MM.1S (cell line): ENCODE data around the gene UNC5CL.

Experiments used
- DNase-seq: peaks from one replicate; pipeline ENCODE4 v3.0.0-alpha.2; 2015
- H2AFZ ChIP-seq: fragments of 300-600 bp; sonication (generic); 2 replicates; pipeline ENCODE4 v1.6.0; 2016; ENCODE audit warnings: antibody characterized with exemption, low read length
- H3F3A ChIP-seq: fragments of 300-600 bp; sonication (generic); 2 replicates; pipeline ENCODE4 v1.6.1; 2016; ENCODE audit warnings: mild to moderate bottlenecking, antibody characterized with exemption, low read length, moderate library complexity, mixed read lengths; ENCODE audit not compliant: insufficient read depth
- H3K27ac ChIP-seq: fragments of 300-600 bp; sonication (generic); 2 replicates; pipeline ENCODE4 v1.5.1; 2016; ENCODE audit warnings: mild to moderate bottlenecking, low read length
- H3K27me3 ChIP-seq: fragments of 300-600 bp; sonication (generic); replicated peaks from 2 replicates; pipeline ENCODE4 v1.6.0; 2016; ENCODE audit warnings: low read length; ENCODE audit not compliant: insufficient read depth
- H3K36me3 ChIP-seq: fragments of 300-600 bp; sonication (generic); replicated peaks from 2 replicates; pipeline ENCODE4 v1.6.1; 2016; ENCODE audit warnings: mild to moderate bottlenecking, low read length, mixed read lengths; ENCODE audit not compliant: insufficient read depth
- H3K4me1 ChIP-seq: fragments of 300-600 bp; sonication (generic); 2 replicates; pipeline ENCODE4 v1.6.1; 2016; ENCODE audit warnings: low read length, mixed read lengths
- H3K4me2 ChIP-seq: fragments of 300-600 bp; sonication (generic); 2 replicates; pipeline ENCODE4 v1.6.0; 2016; ENCODE audit warnings: low read depth, low read length
- H3K4me3 ChIP-seq: fragments of 300-600 bp; sonication (generic); 2 replicates; pipeline ENCODE4 v1.5.1; 2016; ENCODE audit warnings: low read length, mixed read lengths
- H3K79me2 ChIP-seq: fragments of 300-600 bp; sonication (generic); 2 replicates; pipeline ENCODE4 v1.6.1; 2016; ENCODE audit warnings: mixed run types, low read length, mixed read lengths
- H3K9ac ChIP-seq: fragments of 300-600 bp; sonication (generic); 2 replicates; pipeline ENCODE4 v1.6.1; 2016; ENCODE audit warnings: low read length, mixed read lengths
- H3K9me2 ChIP-seq: fragments of 300-600 bp; sonication (generic); replicated peaks from 2 replicates; pipeline ENCODE4 v1.6.1; 2016; ENCODE audit warnings: mild to moderate bottlenecking, low read length, mixed read lengths; ENCODE audit not compliant: insufficient read depth
- H3K9me3 ChIP-seq: fragments of 300-600 bp; sonication (generic); replicated peaks from 2 replicates; pipeline ENCODE4 v1.6.1; 2016; ENCODE audit warnings: mild to moderate bottlenecking, low read length, mixed read lengths; ENCODE audit not compliant: insufficient read depth
- H4K20me1 ChIP-seq: fragments of 300-600 bp; sonication (generic); 2 replicates; pipeline ENCODE4 v1.6.1; 2016; ENCODE audit warnings: mild to moderate bottlenecking, low read length, moderate library complexity, mixed read lengths; ENCODE audit not compliant: insufficient read depth
- EZH2 ChIP-seq: fragments of 300-600 bp; sonication (generic); optimal IDR thresholded peaks from 2 replicates; pipeline ENCODE3; 2017; ENCODE audit warnings: low read depth, mild to moderate bottlenecking, antibody characterized with exemption, low read length, mixed read lengths
- EZH2phosphoT487 ChIP-seq: fragments of 300-600 bp; sonication (generic); IDR thresholded peaks from 2 replicates; pipeline ENCODE4 v1.6.1; 2018; ENCODE audit warnings: antibody characterized with exemption, low read length
- TF ChIP-seq, protein P1 (sequence below): fragments of 300-600 bp; sonication (generic); IDR thresholded peaks from 2 replicates; pipeline ENCODE4 v1.5.1; 2016; ENCODE audit warnings: antibody characterized with exemption, low read length, mixed read lengths

The UNC5CL gene

GRCh38 chr6:40986921-40987819 is 51.9 kb downstream of the UNC5CL start:
- Histone ChIP-seq H3K79me2 (no peaks in the 10 kb centered on the region), H3K4me2 (no peak overlapping the region), H2AFZ (no peak overlapping the region), H3K9me3 (no peaks in the 10 kb centered on the region), H3K27me3 (no peaks in the 10 kb centered on the region), H3K27ac (no peak overlapping the region), H3K4me3 (no peak overlapping the region), H3K9me2 (no peaks in the 10 kb centered on the region), H3K4me1 (no peaks in the 10 kb centered on the region), H3K36me3 (no peaks in the 10 kb centered on the region), H3F3A (no peaks in the 10 kb centered on the region), H3K9ac (no peak overlapping the region), H4K20me1 (no peaks in the 10 kb centered on the region)
- DNase-seq, result no peak
- TF ChIP-seq EZH2 (no peak), EZH2phosphoT487 (no peak)
- TF ChIP-seq, protein P1, sequence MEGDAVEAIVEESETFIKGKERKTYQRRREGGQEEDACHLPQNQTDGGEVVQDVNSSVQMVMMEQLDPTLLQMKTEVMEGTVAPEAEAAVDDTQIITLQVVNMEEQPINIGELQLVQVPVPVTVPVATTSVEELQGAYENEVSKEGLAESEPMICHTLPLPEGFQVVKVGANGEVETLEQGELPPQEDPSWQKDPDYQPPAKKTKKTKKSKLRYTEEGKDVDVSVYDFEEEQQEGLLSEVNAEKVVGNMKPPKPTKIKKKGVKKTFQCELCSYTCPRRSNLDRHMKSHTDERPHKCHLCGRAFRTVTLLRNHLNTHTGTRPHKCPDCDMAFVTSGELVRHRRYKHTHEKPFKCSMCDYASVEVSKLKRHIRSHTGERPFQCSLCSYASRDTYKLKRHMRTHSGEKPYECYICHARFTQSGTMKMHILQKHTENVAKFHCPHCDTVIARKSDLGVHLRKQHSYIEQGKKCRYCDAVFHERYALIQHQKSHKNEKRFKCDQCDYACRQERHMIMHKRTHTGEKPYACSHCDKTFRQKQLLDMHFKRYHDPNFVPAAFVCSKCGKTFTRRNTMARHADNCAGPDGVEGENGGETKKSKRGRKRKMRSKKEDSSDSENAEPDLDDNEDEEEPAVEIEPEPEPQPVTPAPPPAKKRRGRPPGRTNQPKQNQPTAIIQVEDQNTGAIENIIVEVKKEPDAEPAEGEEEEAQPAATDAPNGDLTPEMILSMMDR, result no peak

GRCh38 chr6:40986364-40986763 is 52.7 kb downstream of the UNC5CL start:
- no peaks in the 10 kb centered on the region for H3F3A ChIP-seq
- H3K9me3 ChIP-seq, result no peaks in the 10 kb centered on the region
- DNase-seq, result no peak
- H3K4me1 ChIP-seq, result no peaks in the 10 kb centered on the region
- H3K9ac ChIP-seq, result no peak overlapping the region
- H3K79me2 ChIP-seq, result no peaks in the 10 kb centered on the region
- no peak overlapping the region for H3K4me2 ChIP-seq
- no peaks in the 10 kb centered on the region for H3K27me3 ChIP-seq
- H3K27ac ChIP-seq, result no peak overlapping the region
- no peak for TF ChIP-seq EZH2
- no peak for TF ChIP-seq EZH2phosphoT487
- TF ChIP-seq, protein P1, result no peak
- no peaks in the 10 kb centered on the region for H3K36me3 ChIP-seq
- no peak overlapping the region for H2AFZ ChIP-seq
- H3K4me3 ChIP-seq, result no peak overlapping the region
- H4K20me1 ChIP-seq, result no peaks in the 10 kb centered on the region
- no peaks in the 10 kb centered on the region for H3K9me2 ChIP-seq

- TF ChIP-seq EZH2, result no peak
- TF ChIP-seq EZH2phosphoT487, result no peak
- TF ChIP-seq, protein P1, result no peak
- H3K4me3 ChIP-seq, result no peak overlapping the region
- no peaks in the 10 kb centered on the region for H3K36me3 ChIP-seq
- no peak for DNase-seq
- no peaks in the 10 kb centered on the region for H3K9me2 ChIP-seq
- H2AFZ ChIP-seq, result no peak overlapping the region
- no peaks in the 10 kb centered on the region for H4K20me1 ChIP-seq
- H3K9me3 ChIP-seq, result no peaks in the 10 kb centered on the region
- H3K4me1 ChIP-seq, result no peaks in the 10 kb centered on the region
- no peaks in the 10 kb centered on the region for H3K79me2 ChIP-seq
- no peaks in the 10 kb centered on the region for H3F3A ChIP-seq
- no peaks in the 10 kb centered on the region for H3K27me3 ChIP-seq
- no peak overlapping the region for H3K4me2 ChIP-seq
- no peak overlapping the region for H3K27ac ChIP-seq
- H3K9ac ChIP-seq, result no peak overlapping the region
Measured at GRCh38 chr6:40983752-40984151, 55.3 kb downstream of the UNC5CL start.
